Right lobe of liver (tissue), 4 donors: ENCODE data around the gene THPO.

Experiments used
- POLR2A ChIP-seq: fragments of 450-650 bp; IDR thresholded peaks from one replicate; pipeline ENCODE4 v1.6.1; 2017; ENCODE audit warnings: antibody characterized with exemption, mild to moderate bottlenecking
- TF ChIP-seq, protein P1 (sequence below), 4 donors: fragments of 200-600 bp in 3 of 4; fragments of 450-650 bp in 1 of 4; IDR thresholded peaks; one replicate each; pipeline versions ENCODE4 v1.5.1 to v1.8.0; 2016 to 2022; ENCODE audit warnings: antibody characterized with exemption in 4 of 4, mild to moderate bottlenecking in 2 of 4
- donor health status: DM: no; HTN: no; CAD: no.
- donor health status: DM: no; HTN: no; CAD: no.
- donor health status: DM: no; HTN: yes; CAD: no.

DNA sequence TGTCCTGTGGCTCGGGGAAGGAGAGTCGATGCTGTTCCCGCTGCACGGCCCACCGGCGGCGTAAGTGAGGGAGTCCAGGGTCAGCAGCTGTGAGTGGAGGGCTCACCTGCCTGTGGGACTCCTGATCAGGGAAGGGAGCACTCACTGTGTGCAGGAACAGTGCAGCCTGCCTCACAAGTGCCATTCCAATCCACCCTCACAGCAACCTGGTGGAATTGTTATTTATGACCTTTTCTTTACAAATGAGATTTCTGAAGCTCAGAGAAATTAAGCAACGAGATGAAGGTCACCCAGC lies 10.9 kb upstream of the THPO start:
- TF ChIP-seq, protein P1, sequence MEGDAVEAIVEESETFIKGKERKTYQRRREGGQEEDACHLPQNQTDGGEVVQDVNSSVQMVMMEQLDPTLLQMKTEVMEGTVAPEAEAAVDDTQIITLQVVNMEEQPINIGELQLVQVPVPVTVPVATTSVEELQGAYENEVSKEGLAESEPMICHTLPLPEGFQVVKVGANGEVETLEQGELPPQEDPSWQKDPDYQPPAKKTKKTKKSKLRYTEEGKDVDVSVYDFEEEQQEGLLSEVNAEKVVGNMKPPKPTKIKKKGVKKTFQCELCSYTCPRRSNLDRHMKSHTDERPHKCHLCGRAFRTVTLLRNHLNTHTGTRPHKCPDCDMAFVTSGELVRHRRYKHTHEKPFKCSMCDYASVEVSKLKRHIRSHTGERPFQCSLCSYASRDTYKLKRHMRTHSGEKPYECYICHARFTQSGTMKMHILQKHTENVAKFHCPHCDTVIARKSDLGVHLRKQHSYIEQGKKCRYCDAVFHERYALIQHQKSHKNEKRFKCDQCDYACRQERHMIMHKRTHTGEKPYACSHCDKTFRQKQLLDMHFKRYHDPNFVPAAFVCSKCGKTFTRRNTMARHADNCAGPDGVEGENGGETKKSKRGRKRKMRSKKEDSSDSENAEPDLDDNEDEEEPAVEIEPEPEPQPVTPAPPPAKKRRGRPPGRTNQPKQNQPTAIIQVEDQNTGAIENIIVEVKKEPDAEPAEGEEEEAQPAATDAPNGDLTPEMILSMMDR (IDR thresholded peaks at IDR 0.05): no peak
- TF ChIP-seq POLR2A: no peak
